SW480 (cell line): ENCODE data around the gene CALD1.

ENCODE experiments used
- DNase-seq: peaks from one replicate; pipeline ENCODE4 v3.0.0-alpha.2; 2016; ENCODE audit warnings: low spot score

Gene CALD1

DNA sequence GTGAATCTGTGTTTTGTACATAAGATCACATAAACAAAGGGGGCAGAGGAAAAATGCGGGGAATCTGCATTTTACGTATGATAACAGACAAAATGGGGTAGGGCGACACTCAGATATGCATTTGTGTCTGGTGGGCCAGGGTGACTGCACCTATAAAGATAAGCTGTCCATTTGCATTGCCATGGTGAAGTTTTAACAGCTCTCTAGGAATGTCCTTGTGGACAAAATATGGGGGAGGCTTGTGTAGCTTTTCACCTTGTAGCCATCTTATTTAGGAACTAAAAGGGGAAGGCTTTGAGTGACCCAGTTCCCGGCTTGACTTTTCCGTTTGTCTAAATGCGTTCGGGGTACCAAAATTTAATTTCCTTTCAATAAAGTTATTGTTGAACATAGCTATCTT lies 114.5 kb downstream of the CALD1 start:
- DNase-seq, result no peak

DNA sequence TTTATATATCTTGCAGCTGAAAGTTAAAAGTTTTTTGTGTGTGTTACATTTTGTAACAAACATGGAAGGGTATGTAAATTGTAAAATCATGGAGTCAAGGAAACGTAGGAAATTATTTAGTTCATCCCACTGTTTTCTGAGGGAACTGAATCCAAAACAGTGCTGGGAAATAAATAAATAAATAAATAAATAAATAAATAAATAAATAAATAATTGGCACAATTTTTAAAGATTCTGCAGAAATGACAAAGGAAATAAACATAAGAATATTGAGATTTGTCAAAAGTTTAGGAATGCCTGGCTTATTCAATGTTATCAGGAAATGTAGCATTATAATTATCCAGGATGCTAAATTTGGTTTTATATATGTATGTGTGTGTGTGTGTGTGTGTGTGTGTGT lies 115.5 kb downstream of the CALD1 start:
- DNase-seq, result no peak

- no peak for DNase-seq
These were observed 116.6 kb downstream of the CALD1 start for GRCh38 chr7:134896073-134896472.

- no peak for DNase-seq
These were observed 118.5 kb downstream of the CALD1 start for GRCh38 chr7:134897936-134898335.

- DNase-seq, result no peak
These were observed 120.3 kb downstream of the CALD1 start for GRCh38 chr7:134899729-134900128.

DNA sequence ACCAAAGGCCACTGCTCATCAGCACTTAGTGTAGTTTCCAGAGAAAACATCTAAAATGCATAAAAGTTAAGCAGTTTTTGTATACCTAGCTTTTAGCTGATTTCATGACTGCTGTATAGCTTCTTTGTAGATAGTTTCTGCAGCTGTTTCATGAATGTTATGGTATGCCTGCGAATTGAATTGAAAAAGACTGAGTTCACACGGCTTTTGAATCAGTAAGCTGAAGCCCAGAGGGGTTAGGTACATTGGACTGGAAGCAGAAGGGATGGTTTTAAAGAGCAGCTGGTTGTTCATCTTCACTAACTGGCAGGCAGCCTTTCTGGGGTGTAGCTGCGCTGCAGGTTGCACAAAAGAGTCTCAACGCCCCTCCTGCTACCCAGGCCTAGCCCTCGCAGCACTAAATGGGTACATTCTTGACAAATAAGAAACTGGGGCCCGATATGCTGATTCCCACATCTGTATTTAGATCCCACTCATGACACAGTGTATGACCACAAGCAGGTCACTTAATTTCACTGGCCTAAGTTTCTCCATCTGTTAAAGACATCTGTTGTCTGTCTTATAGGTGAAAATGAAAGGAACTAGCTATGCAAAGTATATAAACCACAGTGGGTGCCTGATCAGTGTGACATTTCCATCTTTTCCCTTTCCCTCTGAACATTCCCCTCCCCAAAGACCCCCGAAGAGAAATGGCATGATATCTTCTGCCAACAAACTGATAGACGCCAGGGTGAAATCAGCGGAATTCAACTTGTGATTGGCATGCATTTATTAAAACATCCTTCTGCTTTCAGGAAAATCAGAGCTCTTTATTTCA lies 120.9 kb downstream of the CALD1 start:
- DNase-seq, result no peak

DNA sequence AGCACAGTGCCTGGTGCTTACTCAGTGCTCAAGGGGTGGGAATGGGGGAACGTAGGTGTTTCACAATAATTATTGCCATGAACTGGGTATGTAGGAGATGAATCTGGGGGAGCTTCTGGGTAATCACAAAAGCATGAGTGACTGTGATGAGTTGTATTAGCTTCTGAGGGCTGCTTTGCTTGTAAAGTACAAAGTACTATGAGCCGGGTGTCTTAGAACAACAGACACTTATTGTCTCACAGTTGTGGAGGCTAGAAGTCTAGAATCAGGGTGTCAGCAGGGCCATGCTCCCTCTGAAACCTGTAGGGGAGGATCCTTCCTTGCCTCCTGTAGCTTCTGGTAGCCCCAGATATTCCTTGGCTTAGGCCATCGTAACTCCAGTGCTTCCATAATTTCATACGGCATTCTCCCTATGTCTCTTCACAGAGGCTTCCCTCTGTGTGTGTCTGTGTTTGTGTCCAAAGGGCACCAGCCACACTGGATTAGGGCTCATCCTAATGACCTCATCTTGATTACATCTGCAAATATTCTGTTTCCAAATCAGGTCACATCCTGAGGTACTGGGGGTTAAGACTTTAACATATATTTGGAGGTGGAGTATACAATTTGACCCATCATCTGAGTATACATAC lies 122.1 kb downstream of the CALD1 start:
- DNase-seq, result no peak

DNA sequence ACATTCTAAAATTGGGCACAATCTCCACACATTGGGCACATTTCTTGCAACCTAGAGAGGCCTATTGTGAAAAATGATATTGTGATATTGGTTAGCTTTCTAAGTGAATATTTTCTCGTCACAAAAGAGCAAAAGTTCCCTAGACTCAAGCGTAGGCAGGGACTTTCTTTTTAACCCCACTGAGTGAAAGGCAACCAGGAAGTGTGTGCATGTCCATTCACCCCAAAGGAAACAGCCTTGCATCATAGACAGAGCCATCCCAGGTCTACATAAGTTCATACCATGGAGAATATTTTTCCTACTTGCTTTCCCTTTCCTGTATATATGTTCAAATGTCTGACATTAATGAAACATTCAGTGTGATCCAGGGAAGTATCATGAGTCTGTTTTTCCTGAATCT lies 122.6 kb downstream of the CALD1 start:
- DNase-seq, result no peak

DNA sequence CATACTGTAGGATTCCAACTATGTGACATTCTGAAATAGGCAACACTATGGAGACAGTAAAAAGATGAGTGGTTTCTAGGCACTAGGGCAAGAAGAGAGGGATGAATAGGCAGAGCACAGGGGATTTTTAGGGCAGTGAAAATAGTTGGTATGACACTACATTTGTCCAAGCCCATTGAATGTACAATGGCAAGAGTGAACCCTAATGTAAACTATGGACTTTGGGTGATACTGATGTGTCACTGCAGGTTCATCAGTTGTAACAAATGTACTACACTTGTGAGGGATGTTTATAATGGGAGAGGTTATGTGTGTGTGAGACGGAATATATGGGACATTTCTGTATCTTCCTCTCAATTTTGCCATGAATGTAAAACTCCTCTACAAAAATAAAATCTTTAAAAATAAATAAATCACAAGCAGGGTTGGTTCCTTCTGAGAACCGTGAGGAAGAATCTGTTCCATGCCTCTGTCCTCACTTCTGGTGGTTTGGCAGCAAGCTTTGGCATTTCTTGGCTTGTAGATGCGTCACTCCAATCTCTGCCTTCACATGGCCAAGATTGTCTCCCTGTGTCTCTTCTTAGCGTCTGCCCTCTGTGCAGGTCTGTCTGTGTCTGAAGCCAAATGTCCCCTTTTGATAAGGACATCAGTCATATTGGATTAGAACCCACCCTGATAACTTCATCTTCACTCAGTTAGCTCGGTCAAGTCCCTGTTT lies 123.8 kb downstream of the CALD1 start:
- no peak for DNase-seq

DNA sequence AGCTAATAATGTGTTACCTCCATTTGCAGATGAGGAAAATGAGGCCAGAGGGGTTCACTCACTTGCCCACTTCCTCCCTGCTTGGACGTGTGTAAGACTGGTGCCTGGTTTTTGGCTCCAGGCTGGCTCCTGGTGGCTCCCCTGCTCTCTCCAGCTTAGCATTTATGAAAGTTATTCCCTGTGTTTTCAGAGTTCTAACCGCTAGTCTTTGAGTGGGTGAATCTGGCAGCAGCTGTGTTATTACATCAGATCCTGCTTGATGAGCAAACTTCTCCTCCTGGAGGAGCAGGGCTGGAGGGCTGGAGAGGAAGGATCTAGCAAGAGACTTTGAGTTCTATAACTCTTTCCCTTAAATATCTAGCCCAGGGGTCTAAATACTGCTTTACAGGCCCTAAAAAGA lies 125.9 kb downstream of the CALD1 start:
- DNase-seq, result no peak

- no peak for DNase-seq
These were observed 127.6 kb downstream of the CALD1 start for GRCh38 chr7:134907000-134907399.

DNA sequence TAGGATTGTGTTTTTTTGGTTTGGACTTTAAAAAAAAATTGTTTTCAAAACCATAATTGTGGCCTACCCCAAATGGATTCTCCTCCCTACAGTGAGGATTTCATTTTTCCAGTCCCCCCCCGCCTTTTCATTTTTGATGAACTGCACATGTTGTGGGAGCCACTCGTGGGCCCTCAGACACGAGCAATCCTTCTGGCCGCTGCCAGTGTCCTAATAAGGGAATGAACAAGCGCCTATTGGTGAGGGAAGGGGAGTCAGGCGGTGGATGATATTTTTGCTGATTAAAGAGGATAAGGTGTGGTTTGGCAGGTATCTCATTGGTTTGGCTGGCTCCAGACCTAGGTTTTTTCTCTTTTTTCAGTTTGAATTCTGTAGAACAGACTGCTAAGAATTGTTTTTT lies 128.2 kb downstream of the CALD1 start:
- DNase-seq, result no peak

DNA sequence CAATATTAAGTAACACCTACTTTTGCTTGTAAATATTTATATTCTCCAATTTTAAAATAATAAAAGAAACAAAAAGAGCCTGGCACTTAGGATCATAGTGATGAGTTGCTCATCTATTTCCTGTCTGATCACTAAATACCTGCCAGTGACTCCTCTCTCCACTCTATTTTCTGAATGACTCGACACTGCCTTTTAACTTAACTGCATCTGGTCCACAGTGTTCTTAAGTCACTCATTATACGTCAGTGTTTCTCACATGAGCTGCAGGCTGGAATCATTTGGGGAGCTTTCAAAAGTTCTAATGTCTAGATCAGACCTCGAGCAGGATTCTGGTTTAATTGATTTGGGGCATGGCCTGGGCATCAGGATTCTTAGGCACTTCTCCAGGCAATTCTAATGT lies 128.9 kb downstream of the CALD1 start:
- no peak for DNase-seq

DNA sequence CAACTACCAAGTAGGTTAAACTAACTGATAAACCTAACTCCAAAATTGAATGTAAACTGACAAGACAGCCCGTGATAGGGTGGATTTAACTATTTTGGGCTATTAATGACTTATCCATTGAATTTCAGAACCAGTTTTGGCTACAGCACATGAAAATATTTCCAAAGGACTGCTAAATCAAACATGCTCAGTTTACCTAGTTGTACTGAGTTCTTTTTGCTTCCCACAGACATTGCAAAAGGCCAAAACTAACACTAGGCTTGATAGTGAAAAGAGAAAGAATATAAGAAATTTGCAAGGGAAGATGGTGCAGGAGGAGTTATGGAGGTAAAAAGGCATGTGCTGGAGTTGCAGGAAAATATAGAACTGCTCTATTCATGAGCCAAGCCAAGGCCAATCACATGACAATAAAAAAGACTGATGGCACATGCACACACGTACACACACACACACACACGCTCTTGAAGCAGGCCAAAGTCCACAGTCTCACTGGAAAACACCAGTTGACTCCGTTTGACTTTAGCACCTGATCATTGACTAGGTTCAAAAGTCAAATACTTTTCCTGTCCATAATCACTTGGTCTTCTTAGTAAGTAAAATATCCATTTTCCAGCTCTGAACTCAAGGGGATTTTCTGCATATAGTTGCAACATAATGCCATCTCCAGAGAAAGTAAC lies 130.9 kb downstream of the CALD1 start:
- DNase-seq, result peak; percentile 73

GRCh38 chr7:134910968-134911367 lies 131.5 kb downstream of the CALD1 start:
- DNase-seq, result no peak

DNA sequence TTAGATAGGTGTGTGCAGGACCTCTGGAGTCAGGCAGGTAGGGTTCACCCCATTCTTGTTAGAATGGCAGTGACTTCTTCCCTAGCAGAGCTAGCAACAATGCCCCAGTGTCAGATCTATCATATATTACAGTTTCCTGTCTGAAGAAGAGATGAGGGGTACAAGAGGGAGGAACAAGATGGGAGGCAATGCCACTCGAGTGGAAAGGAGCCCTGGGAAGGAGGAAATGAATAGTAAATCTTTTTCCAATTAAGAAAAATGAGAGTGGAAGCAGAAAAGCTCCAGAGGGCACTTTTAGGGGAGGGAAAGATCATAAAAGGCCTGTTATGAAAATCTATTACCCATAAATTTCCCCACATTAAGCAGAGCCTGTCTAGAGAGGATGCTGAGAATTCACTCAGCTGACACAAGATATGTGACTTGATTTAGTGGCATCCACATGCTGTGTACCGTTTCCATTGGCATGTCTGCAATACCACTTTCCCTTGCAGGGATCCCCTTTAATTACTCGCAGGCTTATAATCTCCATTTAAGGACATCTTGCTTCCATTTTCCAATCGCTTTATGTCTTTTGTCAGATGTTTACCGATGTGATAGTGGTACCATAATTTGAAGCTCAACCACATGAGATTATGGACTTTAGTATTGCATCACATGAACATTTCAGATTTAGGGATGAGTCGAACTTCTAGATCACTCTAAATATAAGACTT lies 136.9 kb downstream of the CALD1 start:
- no peak for DNase-seq

- no peak for DNase-seq
These were observed 139.8 kb downstream of the CALD1 start for GRCh38 chr7:134919240-134919641.

- DNase-seq, result no peak
These were observed 140.8 kb downstream of the CALD1 start for GRCh38 chr7:134920026-134920753.

GRCh38 chr7:134922720-134923704 lies 143.6 kb downstream of the CALD1 start:
- no peak for DNase-seq

- DNase-seq, result no peak
These were observed 146.3 kb downstream of the CALD1 start for GRCh38 chr7:134925766-134926165.
